GM12891 (cell line): ENCODE measurements around the gene GP1BB.

Experiments
- DNase-seq: peaks from one replicate; pipeline ENCODE4 v3.0.0; 2011; ENCODE audit warnings: low spot score; ENCODE audit not compliant: insufficient read length
- FAIRE-seq: peaks from 2 replicates; lab custom pipeline; 2011; peaks lifted over from hg19 to GRCh38; lab: Jason Lieb, UNC
- PAX5 ChIP-seq: IDR thresholded peaks from 2 replicates; pipeline ENCODE4 v1.6.1; 2011; ENCODE audit warnings: low read length, moderate library complexity, mild to moderate bottlenecking; ENCODE audit not compliant: insufficient read depth, severe bottlenecking
- POLR2A ChIP-seq: IDR thresholded peaks from 2 replicates; pipeline ENCODE4 v1.6.1; 2011; ENCODE audit warnings: low read depth, low read length, control low read depth
- POLR2AphosphoS5 ChIP-seq: IDR thresholded peaks from 2 replicates; pipeline ENCODE4 v1.6.1; 2011; ENCODE audit warnings: low read depth, low read length, control low read depth
- POU2F2 ChIP-seq: IDR thresholded peaks from 2 replicates; pipeline ENCODE4 v1.6.1; 2011; ENCODE audit warnings: low read depth, mild to moderate bottlenecking, control low read depth, low read length, moderate library complexity
- SPI1 ChIP-seq: IDR thresholded peaks from 2 replicates; pipeline ENCODE4 v1.6.1; 2011; ENCODE audit warnings: low read depth, low read length, control low read depth
- TAF1 ChIP-seq: IDR thresholded peaks from 2 replicates; pipeline ENCODE4 v1.6.1; 2011; ENCODE audit warnings: low read depth, low read length, control low read depth

Gene GP1BB

DNA sequence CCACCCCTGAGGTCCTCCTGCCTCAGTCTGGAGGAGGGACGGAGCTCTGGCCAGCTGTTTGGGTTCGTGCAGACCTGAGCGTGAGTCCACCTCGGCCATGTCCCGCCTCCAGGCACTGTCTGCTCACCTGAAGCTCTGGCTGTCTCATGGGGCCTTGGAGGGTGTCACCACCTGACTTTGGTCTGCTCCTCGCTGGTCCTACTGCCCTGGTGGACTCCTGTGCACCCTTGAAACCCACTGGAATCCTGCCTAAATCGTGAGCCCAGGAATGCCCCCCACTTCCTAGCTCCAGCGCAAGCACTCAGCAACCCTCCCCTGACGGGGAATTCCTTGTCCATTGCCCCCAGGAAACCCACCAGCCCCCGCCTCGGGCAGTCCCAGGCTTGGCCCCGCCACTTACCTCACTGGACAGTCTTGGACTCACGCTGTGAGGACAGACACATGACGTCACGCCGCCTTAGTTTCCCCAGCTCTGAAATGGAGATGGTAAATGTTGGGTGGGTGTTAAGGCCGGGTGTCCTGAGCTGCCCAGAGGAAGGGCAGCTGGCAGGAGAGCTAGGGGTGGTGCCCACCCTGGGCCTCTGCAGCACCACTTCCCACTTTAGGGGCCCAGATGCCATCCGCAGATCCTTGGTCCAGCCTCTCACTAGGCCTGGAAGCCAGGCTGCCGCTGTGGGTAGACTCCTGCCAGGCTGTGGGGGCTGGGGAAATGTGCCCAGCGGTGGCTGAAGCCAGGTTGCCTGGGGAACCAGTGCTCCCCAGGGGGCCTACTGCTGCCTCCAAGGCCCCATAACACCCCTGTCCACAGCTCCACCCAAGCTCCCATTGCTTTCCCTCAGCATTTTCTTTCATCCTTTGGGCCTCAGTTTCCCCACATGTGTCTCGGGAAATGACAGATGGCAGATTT lies 19.1 kb downstream of the GP1BB start:
- no peak for FAIRE-seq
- TF ChIP-seq PAX5 (no peak), SPI1 (no peak), POLR2AphosphoS5 (no peak), POLR2A (no peak), POU2F2 (no peak), TAF1 (no peak)
- no peak for DNase-seq

DNA sequence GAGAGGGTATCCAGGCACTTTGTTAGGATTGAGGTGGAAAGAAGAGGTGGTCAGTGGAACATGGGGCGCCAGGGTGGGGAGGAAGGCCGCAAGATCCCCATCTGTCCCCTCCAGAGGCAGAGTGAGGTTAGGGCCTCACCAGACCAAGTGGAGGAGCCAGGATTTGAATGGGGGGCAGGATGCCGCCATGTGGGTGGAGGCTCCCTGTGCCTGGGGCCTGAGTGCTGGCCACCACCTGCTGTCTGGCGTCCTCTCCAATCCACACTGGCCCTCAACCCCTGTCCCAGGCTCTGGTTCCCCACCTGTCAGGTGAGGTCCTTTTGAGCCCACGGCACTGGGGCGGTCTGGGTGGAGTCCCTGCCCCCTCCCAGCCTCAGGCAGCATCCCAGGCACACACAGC lies 19.7 kb downstream of the GP1BB start:
- TF ChIP-seq POU2F2 (no peak), POLR2A (no peak), SPI1 (no peak), PAX5 (no peak), POLR2AphosphoS5 (no peak), TAF1 (no peak)
- no peak for FAIRE-seq
- no peak for DNase-seq

DNA sequence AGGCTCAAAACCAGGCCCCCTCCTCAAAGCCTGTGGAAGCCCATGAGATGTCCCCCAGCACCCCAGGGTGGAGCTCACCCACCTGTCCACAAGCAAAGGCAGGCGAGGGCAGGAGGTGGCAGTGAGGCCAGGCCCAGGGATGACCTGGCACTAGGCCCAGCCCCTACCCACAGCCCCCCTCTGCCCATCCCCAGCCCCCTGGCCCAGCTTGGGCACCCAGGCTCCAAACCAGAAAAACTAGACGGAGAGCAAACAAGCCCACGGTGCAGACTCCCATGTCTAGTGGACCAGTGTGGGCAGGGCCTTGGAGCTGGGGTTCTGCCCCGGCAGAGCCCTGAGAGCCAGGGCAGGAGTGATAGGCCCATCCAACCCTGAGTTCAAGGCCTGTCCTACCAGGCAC lies 20.3 kb downstream of the GP1BB start:
- FAIRE-seq (no peak), DNase-seq (no peak)
- TF ChIP-seq PAX5: no peak
- TF ChIP-seq TAF1: no peak
- no peak for TF ChIP-seq POLR2AphosphoS5
- TF ChIP-seq SPI1: no peak
- TF ChIP-seq POU2F2: no peak
- TF ChIP-seq POLR2A: no peak

- TF ChIP-seq POLR2A (no peak), PAX5 (no peak), SPI1 (no peak), POU2F2 (no peak), TAF1 (no peak), POLR2AphosphoS5 (no peak)
- no peak for DNase-seq
- no peak for FAIRE-seq
These were observed 21.1 kb downstream of the GP1BB start for GRCh38 chr22:19744350-19745006.

DNA sequence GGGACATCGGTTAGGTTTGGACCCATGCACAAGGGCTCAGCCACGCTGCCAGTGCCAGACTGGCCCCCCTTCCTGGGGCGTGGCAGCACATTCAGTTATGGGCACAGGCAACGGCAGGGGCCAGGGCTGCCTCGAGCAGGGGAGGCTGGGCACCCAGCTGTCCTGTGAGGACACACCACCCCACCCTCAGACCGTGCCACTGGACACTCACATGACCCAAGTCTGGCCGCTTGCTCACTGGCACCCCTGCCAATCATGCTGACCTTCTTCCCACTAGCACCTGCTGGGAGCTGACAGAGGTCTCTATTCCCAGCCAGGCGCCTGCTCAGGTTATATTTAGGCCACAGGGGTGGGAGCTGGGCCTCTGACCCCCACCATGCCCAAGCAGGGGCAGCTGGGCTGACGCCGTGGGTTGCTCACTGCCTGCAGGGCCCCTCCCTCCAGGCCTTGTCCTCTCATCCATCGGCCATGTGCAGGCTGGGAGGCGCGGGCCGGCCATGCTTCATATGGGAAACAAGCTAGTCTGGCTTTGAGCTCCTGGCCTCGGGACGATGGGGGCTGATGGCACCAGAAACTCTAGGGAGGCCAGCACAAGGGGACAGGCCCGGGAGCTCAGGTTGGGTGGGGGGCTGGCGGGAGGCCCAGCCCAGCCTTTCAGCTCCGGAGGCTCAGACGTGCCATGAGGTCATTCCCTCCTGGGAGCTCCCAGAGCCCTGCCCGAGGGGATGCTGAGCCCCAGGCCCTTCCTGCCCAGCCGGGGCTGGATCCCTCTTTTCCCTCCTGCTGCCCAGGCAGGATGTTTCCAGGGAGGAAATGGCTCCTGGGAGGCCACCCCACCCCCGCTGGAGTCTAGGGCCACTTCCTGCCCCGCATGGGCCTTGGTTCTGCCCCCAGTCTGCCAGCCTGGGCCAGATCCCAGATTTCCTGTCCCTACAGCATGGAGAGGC lies 22.1 kb downstream of the GP1BB start:
- no peak for TF ChIP-seq SPI1
- no peak for TF ChIP-seq POLR2A
- no peak for TF ChIP-seq POLR2AphosphoS5
- TF ChIP-seq POU2F2: no peak
- TF ChIP-seq TAF1: no peak
- no peak for TF ChIP-seq PAX5
- no peak for FAIRE-seq
- no peak for DNase-seq

DNA sequence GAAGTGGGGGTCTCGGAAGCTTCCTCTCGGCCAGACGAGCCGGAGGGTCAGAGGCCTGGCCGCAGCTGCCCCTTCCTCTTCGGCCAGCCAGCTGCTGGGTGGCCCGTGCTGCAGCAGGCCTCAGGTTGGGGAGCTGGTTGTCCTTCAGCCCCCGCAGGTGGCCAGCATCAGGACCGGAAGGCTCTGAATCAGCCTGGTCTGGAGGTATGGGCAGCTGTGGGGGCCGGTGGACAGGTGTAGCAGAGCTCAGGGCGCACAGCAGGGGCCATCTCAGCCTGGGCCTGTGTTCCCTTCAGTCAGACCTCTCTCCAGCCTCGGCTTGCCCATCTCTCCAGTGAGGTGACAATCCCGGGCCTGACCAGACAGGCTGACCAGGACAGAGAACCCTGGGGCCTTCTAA lies 23.4 kb downstream of the GP1BB start:
- FAIRE-seq: no peak
- DNase-seq: no peak
- TF ChIP-seq PAX5 (no peak), SPI1 (no peak), TAF1 (no peak), POLR2A (no peak), POU2F2 (no peak), POLR2AphosphoS5 (no peak)

- no peak for DNase-seq
- no peak for FAIRE-seq
- TF ChIP-seq SPI1: no peak
These were observed 24.2 kb downstream of the GP1BB start for GRCh38 chr22:19747551-19747950.

DNA sequence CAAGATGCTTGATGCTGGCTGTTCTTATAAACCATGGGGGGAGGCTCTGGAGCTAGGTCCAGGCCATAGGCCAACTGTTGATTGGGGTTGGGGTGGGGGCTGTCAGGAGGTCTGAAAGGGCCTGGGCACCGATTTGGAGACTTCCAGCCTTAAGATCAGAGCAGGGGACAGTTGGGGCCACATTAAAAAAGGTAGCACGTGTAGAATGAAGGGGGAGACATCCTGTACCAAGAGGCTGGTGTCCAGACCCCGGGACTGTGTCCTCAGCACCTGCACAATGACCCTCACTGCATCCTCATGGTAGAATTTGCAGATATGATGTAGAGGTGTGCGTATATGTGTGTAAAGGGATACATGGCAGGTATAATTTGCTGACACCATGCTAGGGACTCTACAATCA lies 24.8 kb downstream of the GP1BB start:
- DNase-seq (no peak), FAIRE-seq (no peak)
- TF ChIP-seq TAF1: no peak
- no peak for TF ChIP-seq PAX5
- no peak for TF ChIP-seq POU2F2

DNA sequence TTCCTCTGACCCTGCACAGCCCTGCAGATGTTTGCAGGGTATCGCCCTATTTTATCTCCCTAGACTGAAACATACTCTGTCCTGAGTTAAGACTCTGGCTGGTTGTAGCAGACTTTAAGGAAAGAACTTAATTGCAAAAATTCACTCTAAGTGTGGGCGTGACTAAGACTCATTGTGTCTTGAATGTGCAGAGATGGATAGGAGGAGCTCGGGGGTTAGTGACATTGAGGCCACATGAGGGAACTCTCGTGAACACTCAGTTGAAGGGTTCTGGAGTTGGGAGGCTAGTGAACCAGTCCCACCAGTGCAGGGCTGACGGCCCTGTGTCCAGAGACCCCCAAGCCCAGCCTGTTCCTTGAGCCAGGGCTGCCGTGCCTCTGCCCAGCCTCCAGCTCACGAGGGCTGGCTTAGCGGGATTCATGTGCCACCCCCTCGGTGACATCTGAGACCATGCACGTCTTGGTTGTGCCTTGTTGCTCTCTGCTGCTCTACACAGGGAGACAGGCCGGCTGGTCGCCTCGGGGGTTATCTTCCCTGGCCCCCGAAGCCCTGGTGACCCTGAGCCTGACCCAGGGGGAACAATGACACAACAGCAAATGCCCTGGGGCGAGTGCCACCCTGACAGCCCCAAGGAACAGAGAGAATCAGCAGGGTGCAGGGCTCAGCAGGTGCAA lies 25.8 kb downstream of the GP1BB start:
- DNase-seq (no peak), FAIRE-seq (no peak)
- TF ChIP-seq POLR2AphosphoS5 (no peak), SPI1 (no peak), PAX5 (no peak), TAF1 (no peak), POU2F2 (no peak), POLR2A (no peak)
